Caco-2 (cell line): ENCODE measurements around the gene DKK2. TPM values are rescaled to one million over a fixed set of nuclear protein-coding genes. Genes with fewer than 3 reads are reported as not detected.

Experiments
- BruUV-seq: library from RNA; stranded (reverse); fragments of 400-500 nt; replicated peaks from 2 replicates; lab custom pipeline; 2021; lab: Mats Ljungman, UMichigan
- CTCF ChIA-PET: fragments of 300-600 bp; sonication (Branson Sonifier 250); formaldehyde crosslinking; loops from one replicate; lab custom pipeline; 2022; ENCODE audit warnings: antibody characterized with exemption; lab: Charles Lee
- POLR2A ChIA-PET: fragments of 300-600 bp; sonication (Branson Sonifier 250); formaldehyde crosslinking; loops from one replicate; lab custom pipeline; 2022; ENCODE audit warnings: antibody characterized with exemption; lab: Charles Lee
- DNase-seq, 2 experiments: peaks; one replicate each; pipeline versions ENCODE4 v3.0.0 to v3.0.0-alpha.2; 2020 to 2022
- H3K27me3 ChIP-seq: replicated peaks from 2 replicates; pipeline ENCODE4 v1.6.0; 2011; ENCODE audit warnings: low read length; ENCODE audit not compliant: control insufficient read depth, insufficient read depth
- H3K36me3 ChIP-seq: 2 replicates; pipeline ENCODE4 v1.5.1; 2011; ENCODE audit warnings: low read length; ENCODE audit not compliant: control insufficient read depth, insufficient read depth
- H3K4me1 ChIP-seq: fragments of 250-450 bp; sonication (Bioruptor Pico); 2 replicates; pipeline ENCODE4 v1.5.1; 2020; ENCODE audit warnings: mild to moderate bottlenecking
- H3K4me3 ChIP-seq: 2 replicates; pipeline ENCODE4 v1.5.1; 2011; ENCODE audit warnings: low read depth, mild to moderate bottlenecking, control low read depth, low read length
- H3K9me3 ChIP-seq: fragments of 250-450 bp; sonication (Bioruptor Pico); 2 replicates; pipeline ENCODE4 v1.5.1; 2020; ENCODE audit warnings: mild to moderate bottlenecking, moderate library complexity
- H3K27ac Mint-ChIP-seq: one replicate; pipeline ENCODE4 v1.8.0; 2022; ENCODE audit warnings: mixed read lengths; ENCODE audit not compliant: unreplicated experiment
- H3K27me3 Mint-ChIP-seq: one replicate; pipeline ENCODE4 v1.8.0; 2022; ENCODE audit warnings: mixed read lengths; ENCODE audit not compliant: insufficient read depth, unreplicated experiment
- H3K36me3 Mint-ChIP-seq: one replicate; pipeline ENCODE4 v1.8.0; 2022; ENCODE audit warnings: mild to moderate bottlenecking, mixed read lengths; ENCODE audit not compliant: insufficient read depth, unreplicated experiment
- H3K4me1 Mint-ChIP-seq: one replicate; pipeline ENCODE4 v1.8.0; 2022; ENCODE audit warnings: low read depth, mixed read lengths; ENCODE audit not compliant: unreplicated experiment
- H3K4me3 Mint-ChIP-seq: one replicate; pipeline ENCODE4 v1.8.0; 2022; ENCODE audit warnings: mild to moderate bottlenecking, moderate library complexity, mixed read lengths; ENCODE audit not compliant: unreplicated experiment
- H3K9me3 Mint-ChIP-seq: one replicate; pipeline ENCODE4 v1.8.0; 2022; ENCODE audit warnings: mixed read lengths; ENCODE audit not compliant: unreplicated experiment
- intact Hi-C: fragments of 100-400 bp; cut with micrococcal nuclease; formaldehyde crosslinking; loops from one replicate; pipeline ENCODE4 v1.10.0; 2022; ENCODE audit not compliant: unreplicated experiment
- total RNA-seq: library from RNA; stranded (reverse); gene quantifications from 2 replicates; pipeline ENCODE4 v1.2.3, GENCODE V29; 2022
- TF ChIP-seq, protein P1 (sequence below), 2 experiments: fragments of 200-600 bp in 1 of 2; IDR thresholded peaks; 1 replicate in 1 of 2; 2 replicates in 1 of 2; pipeline versions ENCODE4 v1.5.1 to v1.8.0; 2011 to 2022; ENCODE audit warnings: antibody characterized with exemption in 1 of 2, control low read depth in 1 of 2, inconsistent platforms in 1 of 2, low read depth in 1 of 2, low read length in 1 of 2, mild to moderate bottlenecking in 1 of 2, moderate library complexity in 1 of 2; ENCODE audit not compliant: insufficient read depth in 1 of 2, severe bottlenecking in 1 of 2, unreplicated experiment in 1 of 2

DKK2 gene
- total RNA-seq, 1 experiment from 2014 or later = not detected

DNA sequence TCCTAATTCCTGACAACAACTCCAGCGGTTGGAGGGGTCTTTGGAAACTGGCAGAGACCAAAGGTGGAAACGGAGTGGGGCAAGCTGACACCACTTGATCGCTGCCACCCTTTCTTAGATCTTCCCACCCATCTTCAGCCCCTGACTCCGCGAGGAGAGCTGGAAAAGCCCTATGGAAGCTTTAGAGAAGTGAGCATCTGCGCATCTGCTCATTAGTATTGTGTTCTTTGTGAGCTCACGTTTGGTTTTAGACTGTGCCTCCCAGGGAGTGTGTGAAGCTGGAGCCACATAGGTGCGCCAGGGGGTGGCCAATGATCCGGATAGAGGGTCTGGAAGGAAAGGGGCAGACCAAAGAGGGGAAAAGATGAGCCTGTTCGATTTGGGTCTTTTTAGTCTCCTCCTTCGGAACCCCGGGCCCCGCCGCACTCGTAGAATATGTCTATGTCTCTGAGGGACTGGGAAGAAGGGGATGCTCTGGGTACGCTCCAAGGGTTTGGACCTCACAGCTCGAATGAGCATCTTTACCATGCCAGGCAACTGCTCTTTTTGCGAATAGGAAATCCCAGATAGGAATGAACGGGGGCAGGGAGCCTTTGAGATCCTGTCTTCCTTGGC, 578 bp upstream of the DKK2 start:
- intact Hi-C loops = no loop called here
- CTCF ChIA-PET = no interaction called here
- no peaks in the 10 kb centered on the region for H3K36me3 ChIP-seq
- peaks cover 10% of the 10 kb centered on the region for H3K9me3 Mint-ChIP-seq
- POLR2A ChIA-PET = no interaction called here
- H3K4me1 Mint-ChIP-seq = no peaks in the 10 kb centered on the region
- no peaks in the 10 kb centered on the region for H3K36me3 Mint-ChIP-seq
- peaks cover 9% of the 10 kb centered on the region for H3K27me3 Mint-ChIP-seq
- DNase-seq = no peak
- H3K9me3 ChIP-seq = no peaks in the 10 kb centered on the region
- H3K4me1 ChIP-seq = no peaks in the 10 kb centered on the region
- no peaks in the 10 kb centered on the region for H3K27me3 ChIP-seq
- no peak overlapping the region for H3K27ac Mint-ChIP-seq
- no TSS peak for BruUV-seq
- TF ChIP-seq, protein P1, sequence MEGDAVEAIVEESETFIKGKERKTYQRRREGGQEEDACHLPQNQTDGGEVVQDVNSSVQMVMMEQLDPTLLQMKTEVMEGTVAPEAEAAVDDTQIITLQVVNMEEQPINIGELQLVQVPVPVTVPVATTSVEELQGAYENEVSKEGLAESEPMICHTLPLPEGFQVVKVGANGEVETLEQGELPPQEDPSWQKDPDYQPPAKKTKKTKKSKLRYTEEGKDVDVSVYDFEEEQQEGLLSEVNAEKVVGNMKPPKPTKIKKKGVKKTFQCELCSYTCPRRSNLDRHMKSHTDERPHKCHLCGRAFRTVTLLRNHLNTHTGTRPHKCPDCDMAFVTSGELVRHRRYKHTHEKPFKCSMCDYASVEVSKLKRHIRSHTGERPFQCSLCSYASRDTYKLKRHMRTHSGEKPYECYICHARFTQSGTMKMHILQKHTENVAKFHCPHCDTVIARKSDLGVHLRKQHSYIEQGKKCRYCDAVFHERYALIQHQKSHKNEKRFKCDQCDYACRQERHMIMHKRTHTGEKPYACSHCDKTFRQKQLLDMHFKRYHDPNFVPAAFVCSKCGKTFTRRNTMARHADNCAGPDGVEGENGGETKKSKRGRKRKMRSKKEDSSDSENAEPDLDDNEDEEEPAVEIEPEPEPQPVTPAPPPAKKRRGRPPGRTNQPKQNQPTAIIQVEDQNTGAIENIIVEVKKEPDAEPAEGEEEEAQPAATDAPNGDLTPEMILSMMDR (IDR thresholded peaks at IDR 0.05; ENCODE audit: insufficient read depth in 1 of 2, low read depth in 1 of 2, low read length in 1 of 2, severe bottlenecking in 1 of 2, unreplicated experiment in 1 of 2) = no peak
- H3K4me3 Mint-ChIP-seq = no peak overlapping the region
- no peak overlapping the region for H3K4me3 ChIP-seq

- Histone ChIP-seq H3K27me3 (no peaks in the 10 kb centered on the region), H3K4me3 (no peak overlapping the region), H3K4me1 (no peaks in the 10 kb centered on the region), H3K36me3 (no peaks in the 10 kb centered on the region), H3K9me3 (no peaks in the 10 kb centered on the region)
- H3K27me3 Mint-ChIP-seq = peaks cover 9% of the 10 kb centered on the region
- TF ChIP-seq, protein P1 (IDR thresholded peaks at IDR 0.05; ENCODE audit: insufficient read depth in 1 of 2, low read depth in 1 of 2, low read length in 1 of 2, severe bottlenecking in 1 of 2, unreplicated experiment in 1 of 2) = no peak
- no peaks in the 10 kb centered on the region for H3K4me1 Mint-ChIP-seq
- no peak overlapping the region for H3K27ac Mint-ChIP-seq
- ChIA-PET POLR2A (no interaction called here), CTCF (no interaction called here)
- no peak overlapping the region for H3K4me3 Mint-ChIP-seq
- H3K9me3 Mint-ChIP-seq = peaks cover 10% of the 10 kb centered on the region
- H3K36me3 Mint-ChIP-seq = no peaks in the 10 kb centered on the region
- no peak for DNase-seq
- intact Hi-C loops = no loop called here
- no TSS peak for BruUV-seq
Observed at GRCh38 chr4:107034996-107035818, 906 bp downstream of the DKK2 start.

DNA sequence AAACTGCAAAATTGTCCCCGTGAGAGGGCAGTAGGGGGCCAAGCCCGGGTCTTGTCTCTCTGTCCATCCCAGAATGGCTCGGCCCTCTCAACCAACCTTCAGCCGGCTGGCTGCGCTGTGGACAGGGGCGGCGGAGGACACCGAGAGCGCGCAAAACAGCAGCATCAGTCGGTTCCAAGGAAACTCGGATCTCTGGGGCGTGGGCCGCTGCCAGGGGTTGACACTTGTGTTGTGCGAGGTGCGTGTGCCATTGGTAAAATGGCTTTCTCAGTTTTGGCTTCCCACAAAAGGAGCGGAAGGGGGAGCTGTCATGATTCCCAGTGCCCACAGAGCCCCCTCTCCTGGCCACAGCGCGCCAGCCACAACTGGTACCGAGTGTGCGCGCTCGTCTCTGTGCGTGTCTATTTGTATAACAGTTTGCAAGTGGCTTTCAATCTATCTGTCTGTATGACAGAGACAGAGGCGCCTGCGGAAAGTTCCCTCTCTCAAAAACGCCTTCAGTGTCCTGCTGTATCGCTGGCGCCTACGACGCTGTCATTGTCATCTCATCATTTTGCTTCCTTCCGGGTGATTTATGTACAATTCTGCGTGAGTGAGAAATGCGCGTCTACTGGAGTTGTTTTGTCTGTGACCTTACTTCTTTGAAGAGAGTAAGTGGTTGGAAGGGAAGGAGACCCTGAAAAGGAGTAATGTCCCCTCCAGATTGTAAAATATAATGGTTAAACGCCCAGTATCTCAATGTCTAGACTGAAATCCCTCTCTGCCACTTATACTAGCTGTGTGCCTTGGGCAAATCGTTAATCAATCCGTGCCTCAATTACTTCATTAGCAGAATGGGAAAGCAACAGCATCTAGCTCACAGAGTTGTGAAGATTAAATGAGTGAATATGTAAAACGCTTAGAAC, 1.8 kb downstream of the DKK2 start:
- BruUV-seq = no TSS peak
- H3K4me1 Mint-ChIP-seq = no peaks in the 10 kb centered on the region
- intact Hi-C loops = no loop called here
- H3K9me3 Mint-ChIP-seq = peaks cover 10% of the 10 kb centered on the region
- peaks cover 9% of the 10 kb centered on the region for H3K27me3 Mint-ChIP-seq
- H3K36me3 Mint-ChIP-seq = no peaks in the 10 kb centered on the region
- POLR2A ChIA-PET = no interaction called here
- DNase-seq = no peak
- H3K4me3 Mint-ChIP-seq = no peak overlapping the region
- Histone ChIP-seq H3K36me3 (no peaks in the 10 kb centered on the region), H3K4me3 (no peak overlapping the region), H3K4me1 (no peaks in the 10 kb centered on the region), H3K9me3 (no peaks in the 10 kb centered on the region), H3K27me3 (no peaks in the 10 kb centered on the region)
- TF ChIP-seq, protein P1 (IDR thresholded peaks at IDR 0.05; ENCODE audit: insufficient read depth in 1 of 2, low read depth in 1 of 2, low read length in 1 of 2, severe bottlenecking in 1 of 2, unreplicated experiment in 1 of 2) = no peak
- no peak overlapping the region for H3K27ac Mint-ChIP-seq
- CTCF ChIA-PET = no interaction called here
